GM19468 (cell line): ENCODE results near the gene CLTC.
A peak's percentile ranks its signal among the peaks of the same experiment; 100 is the strongest.

ENCODE experiments used
- ATAC-seq: cut with Tn5 transposase; IDR thresholded peaks from one replicate; pipeline ENCODE4 v1.9.1; 2021; ENCODE audit warnings: mild to moderate bottlenecking, moderate library complexity, moderate number of reproducible peaks; ENCODE audit not compliant: unreplicated experiment; ENCODE audit errors: extremely low read depth

The CLTC gene

GRCh38 chr17:59675231-59675630, 55.5 kb downstream of the CLTC start:
- ATAC-seq = no peak

- ATAC-seq = no peak
These were observed 57.0 kb downstream of the CLTC start for GRCh38 chr17:59676716-59677115.

GRCh38 chr17:59678918-59679317, 59.2 kb downstream of the CLTC start:
- ATAC-seq = no peak

- no peak for ATAC-seq
These were observed 60.6 kb downstream of the CLTC start for GRCh38 chr17:59680314-59680713.

- ATAC-seq = no peak
These were observed 63.6 kb downstream of the CLTC start for GRCh38 chr17:59683283-59683682.

GRCh38 chr17:59684967-59685366, 65.3 kb downstream of the CLTC start:
- ATAC-seq = no peak

GRCh38 chr17:59688008-59688407, 68.3 kb downstream of the CLTC start:
- no peak for ATAC-seq

- ATAC-seq = no peak
These were observed 68.8 kb downstream of the CLTC start for GRCh38 chr17:59688496-59688895.

- no peak for ATAC-seq
These were observed 73.9 kb downstream of the CLTC start for GRCh38 chr17:59693582-59693981.

GRCh38 chr17:59694344-59694743, 74.6 kb downstream of the CLTC start:
- ATAC-seq = no peak

GRCh38 chr17:59695945-59696681, 76.4 kb downstream of the CLTC start:
- ATAC-seq = no peak

GRCh38 chr17:59696682-59697277, 77.1 kb downstream of the CLTC start:
- ATAC-seq = no peak

GRCh38 chr17:59698143-59698542, 78.4 kb downstream of the CLTC start:
- ATAC-seq = no peak

GRCh38 chr17:59699218-59699617, 79.5 kb downstream of the CLTC start:
- ATAC-seq = no peak

- ATAC-seq = no peak
These were observed 80.1 kb downstream of the CLTC start for GRCh38 chr17:59699786-59700185.

- ATAC-seq = no peak
These were observed 82.6 kb downstream of the CLTC start for GRCh38 chr17:59702304-59702703.

GRCh38 chr17:59707149-59707970, 87.7 kb downstream of the CLTC start, which contains the start of the genes PTRH2 and VMP1:
TSS of gene PTRH2 (minus strand) at chr17:59707430. CDS start at chr17:59697978, 9,452 bp downstream.
TSS of gene VMP1 (plus strand) at chr17:59707654. CDS start at chr17:59731447, 23,793 bp downstream.
- ATAC-seq = peak; percentile 95

- no peak for ATAC-seq
These were observed 88.3 kb downstream of the CLTC start for GRCh38 chr17:59707971-59708430.

GRCh38 chr17:59711936-59712335, 92.2 kb downstream of the CLTC start:
- no peak for ATAC-seq

GRCh38 chr17:59712862-59713261, 93.2 kb downstream of the CLTC start:
- no peak for ATAC-seq

GRCh38 chr17:59714255-59714654, 94.6 kb downstream of the CLTC start:
- ATAC-seq = no peak
